ENCODE data around the gene CCDC144A.
"Not testable (repeated sequence)": the region's sequence is repeated elsewhere in the genome, so short reads cannot be mapped to it uniquely, and the experiment has no call there.

Gene CCDC144A

GRCh38 chr17:16787851-16788250 is 97.8 kb downstream of the CCDC144A start:
- not testable (repeated sequence) for H3K4me3 ChIP-seq (ENCODE audit: low read depth, low read length)

- not testable (repeated sequence) for H3K4me3 ChIP-seq (ENCODE audit: low read depth, low read length)
Observed at GRCh38 chr17:16788889-16789536, 99.0 kb downstream of the CCDC144A start.

GRCh38 chr17:16789622-16790021 is 99.6 kb downstream of the CCDC144A start:
- H3K4me3 ChIP-seq (ENCODE audit: low read depth, low read length) = not testable (repeated sequence)

GRCh38 chr17:16790313-16790871 is 100.4 kb downstream of the CCDC144A start:
- not testable (repeated sequence) for H3K4me3 ChIP-seq (ENCODE audit: low read depth, low read length)

GRCh38 chr17:16794215-16794614 is 104.2 kb downstream of the CCDC144A start:
- H3K4me3 ChIP-seq (ENCODE audit: low read depth, low read length) = not testable (repeated sequence)

GRCh38 chr17:16795894-16796293 is 105.9 kb downstream of the CCDC144A start:
- H3K4me3 ChIP-seq (ENCODE audit: low read depth, low read length) = not testable (repeated sequence)

- not testable (repeated sequence) for H3K4me3 ChIP-seq (ENCODE audit: low read depth, low read length)
Observed at GRCh38 chr17:16804851-16805250, 114.8 kb downstream of the CCDC144A start.

- not testable (repeated sequence) for H3K4me3 ChIP-seq (ENCODE audit: low read depth, low read length)
Observed at GRCh38 chr17:16806599-16806998, 116.6 kb downstream of the CCDC144A start.

- H3K4me3 ChIP-seq (ENCODE audit: low read depth, low read length) = not testable (repeated sequence)
Observed at GRCh38 chr17:16807620-16808019, 117.6 kb downstream of the CCDC144A start.

GRCh38 chr17:16810236-16810635 is 120.2 kb downstream of the CCDC144A start:
- not testable (repeated sequence) for H3K4me3 ChIP-seq (ENCODE audit: low read depth, low read length)

GRCh38 chr17:16812126-16812525 is 122.1 kb downstream of the CCDC144A start:
- H3K4me3 ChIP-seq (ENCODE audit: low read depth, low read length) = not testable (repeated sequence)

- H3K4me3 ChIP-seq (ENCODE audit: low read depth, low read length) = no peak overlapping the region
- TF ChIP-seq CTCF (IDR thresholded peaks at IDR 0.05; ENCODE audit: borderline replicate concordance, insufficient read depth, low read depth, low read length) = no peak
Observed at GRCh38 chr17:16814439-16814838, 124.4 kb downstream of the CCDC144A start.

- no peak for TF ChIP-seq CTCF (IDR thresholded peaks at IDR 0.05; ENCODE audit: borderline replicate concordance, insufficient read depth, low read depth, low read length)
- no peak overlapping the region for H3K4me3 ChIP-seq (ENCODE audit: low read depth, low read length)
Observed at GRCh38 chr17:16817201-16817600, 127.2 kb downstream of the CCDC144A start.

- not testable (repeated sequence) for H3K4me3 ChIP-seq (ENCODE audit: low read depth, low read length)
Observed at GRCh38 chr17:16817940-16818339, 127.9 kb downstream of the CCDC144A start.

All from GM12875 (cell line).